K562 (cell line): ENCODE data around the gene USH1G. TPM values are rescaled to one million over a fixed set of nuclear protein-coding genes. Genes with fewer than 3 reads are reported as not detected.

Experiments
- CBFA2T2 ChIP-seq: fragments of 450-650 bp; conservative IDR thresholded peaks from 2 replicates; pipeline ENCODE4 v1.6.1; 2017; ENCODE audit warnings: mild to moderate bottlenecking
- CEBPZ ChIP-seq: fragments of 150-350 bp; IDR thresholded peaks from 2 replicates; pipeline ENCODE4 v1.6.1; 2014; ENCODE audit warnings: low read depth, mild to moderate bottlenecking, low read length, borderline replicate concordance
- ELF1 ChIP-seq: fragments of 200-800 bp; sonication (Bioruptor generic); IDR thresholded peaks from 2 replicates; pipeline ENCODE4 v1.6.1; 2016; ENCODE audit warnings: missing genetic modification characterization, missing compliant biosample characterization
- FIP1L1 ChIP-seq: fragments of 200-400 bp; formaldehyde crosslinking; IDR thresholded peaks from 2 replicates; pipeline ENCODE4 v1.6.1; 2018; ENCODE audit warnings: mild to moderate bottlenecking, low read depth, low read length; ENCODE audit not compliant: poor library complexity, severe bottlenecking
- GTF2A2 ChIP-seq: IDR thresholded peaks from 2 replicates; pipeline ENCODE4 v1.6.1; 2016; ENCODE audit warnings: mild to moderate bottlenecking, missing genetic modification characterization, missing compliant biosample characterization
- HMGN3 ChIP-seq: IDR thresholded peaks from 2 replicates; pipeline ENCODE4 v1.6.1; 2011; ENCODE audit warnings: borderline replicate concordance, low read depth, mild to moderate bottlenecking, mixed read lengths, low read length; ENCODE audit not compliant: insufficient read length; ENCODE audit errors: extremely low read depth
- IRF1 ChIP-seq: sonication (generic); formaldehyde crosslinking; IDR thresholded peaks from 2 replicates; pipeline ENCODE4 v1.8.0; 2022; ENCODE audit warnings: missing genetic modification reagents, mild to moderate bottlenecking, borderline replicate concordance
- JUNB ChIP-seq: fragments of 450-650 bp; formaldehyde crosslinking; conservative IDR thresholded peaks from 2 replicates; pipeline ENCODE4 v1.4.0; 2020; ENCODE audit warnings: mild to moderate bottlenecking
- MECOM ChIP-seq: fragments of 250-450 bp; sonication (Bioruptor Pico); IDR thresholded peaks from 2 replicates; pipeline ENCODE4 v1.8.0; 2022; ENCODE audit warnings: inconsistent platforms
- MEF2A ChIP-seq: IDR thresholded peaks from 2 replicates; pipeline ENCODE4 v1.6.1; 2011; ENCODE audit warnings: low read depth, mild to moderate bottlenecking, low read length, moderate library complexity; ENCODE audit not compliant: control insufficient read depth
- MXI1 ChIP-seq: IDR thresholded peaks from 2 replicates; pipeline ENCODE4 v1.6.1; 2011; ENCODE audit warnings: low read depth, mild to moderate bottlenecking, improper control_type of control experiment, low read length
- RBFOX2 ChIP-seq: fragments of 200-400 bp; formaldehyde crosslinking; IDR thresholded peaks from 2 replicates; pipeline ENCODE4 v1.6.1; 2017; ENCODE audit warnings: low read depth, mild to moderate bottlenecking, low read length, moderate library complexity
- RBM14 ChIP-seq: fragments of 200-400 bp; formaldehyde crosslinking; IDR thresholded peaks from 2 replicates; pipeline ENCODE4 v1.6.1; 2018; ENCODE audit warnings: low read depth, mild to moderate bottlenecking, low read length, moderate library complexity, borderline replicate concordance; ENCODE audit not compliant: insufficient read depth
- RBM17 ChIP-seq: fragments of 200-400 bp; formaldehyde crosslinking; IDR thresholded peaks from 2 replicates; pipeline ENCODE4 v1.6.1; 2017; ENCODE audit warnings: low read depth, mild to moderate bottlenecking, low read length, borderline replicate concordance
- SMAD1 ChIP-seq: fragments of 150-350 bp; IDR thresholded peaks from 2 replicates; pipeline ENCODE4 v1.6.1; 2014; ENCODE audit warnings: low read length, low read depth; ENCODE audit not compliant: partially characterized antibody
- SMARCC2 ChIP-seq: fragments of 450-650 bp; IDR thresholded peaks from 2 replicates; pipeline ENCODE4 v1.6.1; 2017; ENCODE audit warnings: antibody characterized with exemption, moderate library complexity, mild to moderate bottlenecking, low read depth
- ZBTB17 ChIP-seq: fragments of 450-650 bp; formaldehyde crosslinking; IDR thresholded peaks from 2 replicates; pipeline ENCODE4 v1.4.0; 2020; ENCODE audit warnings: mild to moderate bottlenecking
- ZNF165 ChIP-seq: fragments of 250-450 bp; sonication (Bioruptor Pico); IDR thresholded peaks from 2 replicates; pipeline ENCODE4 v1.4.0; 2020; ENCODE audit warnings: borderline replicate concordance
- ZNF184 ChIP-seq: sonication (generic); formaldehyde crosslinking; IDR thresholded peaks from 2 replicates; pipeline ENCODE4 v1.5.0; 2020; ENCODE audit warnings: missing genetic modification reagents
- ZNF717 ChIP-seq: fragments of 250-450 bp; sonication (Bioruptor Pico); IDR thresholded peaks from 2 replicates; pipeline ENCODE4 v1.5.0; 2021
- polyA plus RNA-seq, 8 experiments: library from polyadenylated mRNA; depleted of rRNA in 4 of 8; stranded (reverse) in 5 of 8; unstranded in 3 of 8; fragments of >200 nt; fragmentation: Nextera tagmentation in 2 of 8; fragmentation: Illumina TruSeq in 1 of 8; extraction: Ambion mirVana in 2 of 8; extraction: Trizol in 1 of 8; gene quantifications; 2 replicates each; pipeline versions ENCODE4 v1.2.1 to v1.2.3, GENCODE V29; 2011 to 2014; ENCODE audit warnings: inconsistent platforms in 1 of 8, missing spikeins in 1 of 8
- total RNA-seq, 7 experiments: library from RNA; depleted of rRNA in 6 of 7; stranded (reverse); fragments of >200 nt in 6 of 7; fragmentation: Illumina TruSeq in 2 of 7; extraction: Trizol in 2 of 7; gene quantifications; 2 replicates each; pipeline versions ENCODE4 v1.2.1 to v1.2.3, GENCODE V29; 2011 to 2021; ENCODE audit warnings: low replicate concordance in 1 of 7
- TF ChIP-seq, protein P1 (sequence below): sonication (generic); formaldehyde crosslinking; IDR thresholded peaks from 2 replicates; pipeline ENCODE4 v1.5.0; 2020; ENCODE audit warnings: missing genetic modification reagents
- TF ChIP-seq, protein P2 (sequence below): fragments of 250-450 bp; sonication (Bioruptor Pico); IDR thresholded peaks from 2 replicates; pipeline ENCODE4 v1.5.0; 2020; ENCODE audit warnings: mild to moderate bottlenecking

The USH1G gene
- total and polyA plus RNA-seq, 9 of the 15 experiments (the other 6 are each of a cell fraction or from before 2014, with no cell fraction given), result 0.22 to 1.00 (median 0.64) TPM; not detected in 2

DNA sequence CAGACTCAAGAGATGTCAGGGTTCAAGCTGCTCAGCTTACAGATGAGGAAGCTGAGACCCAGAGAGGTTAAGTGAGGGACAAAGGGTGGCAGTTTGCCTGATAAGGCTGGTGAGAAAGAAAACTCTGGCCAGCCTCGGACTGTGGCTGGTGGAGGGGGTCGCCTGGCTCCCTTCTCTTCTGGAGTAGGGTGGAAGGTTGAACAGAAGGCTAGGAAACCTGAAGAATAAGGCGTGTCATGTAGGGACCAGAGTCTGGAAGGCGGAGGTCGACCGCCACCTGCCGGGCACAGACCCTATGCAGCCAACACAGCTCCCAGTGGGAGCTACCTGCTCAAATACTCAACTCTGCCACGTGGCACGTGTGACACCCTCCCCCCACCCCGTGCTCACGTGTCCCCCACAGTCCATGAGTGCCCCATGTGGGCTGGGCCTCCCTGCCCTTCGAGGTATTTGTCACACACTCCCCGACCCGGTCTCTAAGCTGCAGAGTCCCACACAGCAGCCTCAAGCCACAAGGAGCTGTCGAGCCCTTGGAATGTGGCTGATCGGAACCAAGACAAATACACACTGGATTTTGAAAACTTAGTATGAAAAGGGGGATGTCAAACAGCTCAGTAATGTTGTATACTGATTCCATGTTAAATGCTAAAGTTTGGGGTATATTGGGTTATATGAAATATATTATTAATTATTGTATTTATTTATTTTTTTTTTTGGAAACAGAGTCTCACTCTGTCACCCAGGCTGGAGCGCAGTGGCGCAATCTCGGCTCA lies 37.7 kb upstream of the USH1G start (continued):
- TF ChIP-seq, protein P1, sequence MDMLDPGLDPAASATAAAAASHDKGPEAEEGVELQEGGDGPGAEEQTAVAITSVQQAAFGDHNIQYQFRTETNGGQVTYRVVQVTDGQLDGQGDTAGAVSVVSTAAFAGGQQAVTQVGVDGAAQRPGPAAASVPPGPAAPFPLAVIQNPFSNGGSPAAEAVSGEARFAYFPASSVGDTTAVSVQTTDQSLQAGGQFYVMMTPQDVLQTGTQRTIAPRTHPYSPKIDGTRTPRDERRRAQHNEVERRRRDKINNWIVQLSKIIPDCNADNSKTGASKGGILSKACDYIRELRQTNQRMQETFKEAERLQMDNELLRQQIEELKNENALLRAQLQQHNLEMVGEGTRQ (CRISPR knock-in tag), result peak; percentile 77
- TF ChIP-seq ZBTB17 (CRISPR knock-in tag), result no peak
- no peak for TF ChIP-seq CEBPZ
- TF ChIP-seq GTF2A2 (tag), result no peak
- peak; percentile 28; the same call in 1 of the 2 replicates for TF ChIP-seq RBFOX2
- no peak for TF ChIP-seq SMARCC2
- peak; percentile 51 for TF ChIP-seq CBFA2T2
- 0 out of 2 replicates have a peak, but pooled peaks have one; percentile 9 for TF ChIP-seq MEF2A
- TF ChIP-seq MXI1, result 0 out of 2 replicates have a peak, but pooled peaks have one; percentile 29
- peak; percentile 33; the same call in 1 of the 2 replicates for TF ChIP-seq IRF1 (CRISPR knock-in tag)
- TF ChIP-seq FIP1L1, result no peak
- TF ChIP-seq SMAD1, result no peak
- no peak for TF ChIP-seq HMGN3
- TF ChIP-seq ELF1 (tag), result no peak
- TF ChIP-seq ZNF717 (CRISPR knock-in tag), result no peak
- no peak for TF ChIP-seq RBM17
- no peak for TF ChIP-seq JUNB (CRISPR knock-in tag)
- TF ChIP-seq MECOM (CRISPR knock-in tag), result no peak
- TF ChIP-seq, protein P2, sequence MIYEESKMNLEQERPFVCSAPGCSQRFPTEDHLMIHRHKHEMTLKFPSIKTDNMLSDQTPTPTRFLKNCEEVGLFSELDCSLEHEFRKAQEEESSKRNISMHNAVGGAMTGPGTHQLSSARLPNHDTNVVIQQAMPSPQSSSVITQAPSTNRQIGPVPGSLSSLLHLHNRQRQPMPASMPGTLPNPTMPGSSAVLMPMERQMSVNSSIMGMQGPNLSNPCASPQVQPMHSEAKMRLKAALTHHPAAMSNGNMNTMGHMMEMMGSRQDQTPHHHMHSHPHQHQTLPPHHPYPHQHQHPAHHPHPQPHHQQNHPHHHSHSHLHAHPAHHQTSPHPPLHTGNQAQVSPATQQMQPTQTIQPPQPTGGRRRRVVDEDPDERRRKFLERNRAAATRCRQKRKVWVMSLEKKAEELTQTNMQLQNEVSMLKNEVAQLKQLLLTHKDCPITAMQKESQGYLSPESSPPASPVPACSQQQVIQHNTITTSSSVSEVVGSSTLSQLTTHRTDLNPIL, result no peak
- TF ChIP-seq ZNF165, result no peak
- TF ChIP-seq RBM14, result no peak
- TF ChIP-seq ZNF184, result no peak
